Gastrocnemius medialis (tissue), 4 donors: ENCODE data around the gene ATRNL1.

Source experiments
- CTCF ChIP-seq, 5 experiments: fragments of 450-650 bp in 3 of 5; fragments of 200-600 bp in 2 of 5; sonication (generic) in 2 of 5; IDR thresholded peaks in 4 of 5; conservative IDR thresholded peaks in 1 of 5; 1 replicate in 4 of 5; 2 replicates in 1 of 5; pipeline ENCODE4 v1.5.1; 2016 to 2019; ENCODE audit warnings: antibody characterized with exemption in 5 of 5, mild to moderate bottlenecking in 3 of 5, moderate library complexity in 3 of 5
- POLR2A ChIP-seq, 2 donors: fragments of 450-650 bp; IDR thresholded peaks; one replicate each; pipeline ENCODE4 v1.6.1; 2017; ENCODE audit warnings: antibody characterized with exemption in 2 of 2, mild to moderate bottlenecking in 2 of 2, moderate library complexity in 2 of 2

GRCh38 chr10:115802911-115803310 lies 709.7 kb downstream of the ATRNL1 start:
- no peak for TF ChIP-seq CTCF (IDR thresholded peaks at IDR 0.05 in 4 of 5, conservative IDR thresholded peaks at IDR 0.05 in 1 of 5)
- no peak for TF ChIP-seq POLR2A (IDR thresholded peaks at IDR 0.05)
